Muscle layer of colon (tissue), 2 donors: Measurements from ENCODE around the gene MMP24.
"Not testable (repeated sequence)": the region's sequence is repeated elsewhere in the genome, so short reads cannot be mapped to it uniquely, and the experiment has no call there.

ENCODE experiments used
- H3K27ac ChIP-seq: one replicate; pipeline ENCODE4 v1.7.0; 2013; ENCODE audit warnings: low read depth, mild to moderate bottlenecking, low read length, moderate library complexity
- H3K27me3 ChIP-seq, 2 donors: one replicate each; pipeline ENCODE4 v1.7.0; 2013; ENCODE audit warnings: low read length in 2 of 2, mild to moderate bottlenecking in 2 of 2; ENCODE audit not compliant: insufficient read depth in 2 of 2, control insufficient read depth in 1 of 2
- H3K36me3 ChIP-seq: one replicate; pipeline ENCODE4 v1.7.0; 2013; ENCODE audit warnings: mild to moderate bottlenecking, low read length; ENCODE audit not compliant: insufficient read depth
- H3K4me1 ChIP-seq: one replicate; pipeline ENCODE4 v1.7.0; 2013; ENCODE audit warnings: mild to moderate bottlenecking, low read length; ENCODE audit not compliant: insufficient read depth
- H3K4me3 ChIP-seq, 2 donors: one replicate each; pipeline ENCODE4 v1.7.0; 2013; ENCODE audit warnings: low read length in 2 of 2, low read depth in 1 of 2, mild to moderate bottlenecking in 1 of 2, moderate library complexity in 1 of 2
- H3K9ac ChIP-seq: one replicate; pipeline ENCODE4 v1.7.0; 2013; ENCODE audit warnings: low read length
- H3K9me3 ChIP-seq: one replicate; pipeline ENCODE4 v1.7.0; 2013; ENCODE audit warnings: mild to moderate bottlenecking, low read length
- donor health status: abdominal sarcoma.
- donor health status: Adenocarcinoma of cecum.

Gene MMP24

DNA sequence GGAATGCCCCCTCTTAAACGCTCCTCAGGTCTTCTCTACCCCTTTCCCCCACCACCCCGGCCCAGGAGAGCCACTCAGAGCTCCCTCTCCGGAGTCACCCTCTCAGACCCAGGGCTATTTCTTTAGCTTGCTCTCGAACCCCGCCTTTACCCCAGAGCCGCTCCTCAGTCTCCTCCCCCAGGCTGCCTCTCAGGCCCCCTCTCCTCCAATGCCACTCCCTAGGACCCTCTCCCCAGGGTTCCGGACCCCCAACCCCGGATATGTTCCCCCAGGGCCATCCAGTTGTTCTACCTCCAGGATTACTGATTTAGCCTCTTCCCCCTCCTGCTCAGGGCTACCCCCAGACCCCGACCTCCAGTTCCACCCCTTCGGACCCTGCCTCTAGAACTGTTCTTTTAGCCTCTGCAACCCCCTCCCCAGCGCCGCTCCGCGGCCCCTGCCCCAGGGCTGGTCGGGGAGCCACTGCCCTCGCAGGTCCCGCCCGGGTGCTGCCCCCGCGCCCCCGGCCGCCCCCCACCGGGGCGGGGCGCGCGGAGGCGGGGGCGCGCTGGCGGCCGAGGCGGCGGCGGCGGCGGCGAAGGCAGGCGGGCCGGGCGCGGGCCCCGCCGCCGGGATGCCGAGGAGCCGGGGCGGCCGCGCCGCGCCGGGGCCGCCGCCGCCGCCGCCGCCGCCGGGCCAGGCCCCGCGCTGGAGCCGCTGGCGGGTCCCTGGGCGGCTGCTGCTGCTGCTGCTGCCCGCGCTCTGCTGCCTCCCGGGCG is at the start of gene MMP24:
Gene MMP24, plus strand, starts transcription at position 565 of the 758 bp plus-strand sequence. Its CDS starts 49 bp downstream, at position 614.
- H3K9ac ChIP-seq: no peak within 1 kb of the TSS
- peak within 1 kb of the TSS; percentile 32 to 38 for H3K4me3 ChIP-seq
- peaks cover 0 to 3% of the 10 kb centered on the region in 2 donors for H3K27me3 ChIP-seq
- H3K27ac ChIP-seq: no peak within 1 kb of the TSS
- H3K4me1 ChIP-seq: peaks cover 4% of the 10 kb centered on the region
- no peaks in the 10 kb centered on the region for H3K9me3 ChIP-seq
- H3K36me3 ChIP-seq: no peaks in the 10 kb centered on the region

GRCh38 chr20:35179292-35180212 is 46.9 kb upstream of the MMP24 start:
- Histone ChIP-seq H3K27ac (no peak overlapping the region), H3K4me3 (no peak overlapping the region)

GRCh38 chr20:35180266-35180665 is 46.2 kb upstream of the MMP24 start:
- Histone ChIP-seq H3K4me3 (no peak overlapping the region), H3K9me3 (no peaks in the 10 kb centered on the region), H3K9ac (no peak overlapping the region), H3K27ac (no peak overlapping the region), H3K4me1 (no peaks in the 10 kb centered on the region), H3K36me3 (peaks cover 5% of the 10 kb centered on the region), H3K27me3 (no peaks in the 10 kb centered on the region)

More at GRCh38 chr20:35179292-35180212, 46.9 kb upstream of the MMP24 start:
- peaks cover 5% of the 10 kb centered on the region for H3K36me3 ChIP-seq
- H3K9me3 ChIP-seq: no peaks in the 10 kb centered on the region
- no peaks in the 10 kb centered on the region for H3K27me3 ChIP-seq
- H3K9ac ChIP-seq: no peak overlapping the region
- H3K4me1 ChIP-seq: no peaks in the 10 kb centered on the region

DNA sequence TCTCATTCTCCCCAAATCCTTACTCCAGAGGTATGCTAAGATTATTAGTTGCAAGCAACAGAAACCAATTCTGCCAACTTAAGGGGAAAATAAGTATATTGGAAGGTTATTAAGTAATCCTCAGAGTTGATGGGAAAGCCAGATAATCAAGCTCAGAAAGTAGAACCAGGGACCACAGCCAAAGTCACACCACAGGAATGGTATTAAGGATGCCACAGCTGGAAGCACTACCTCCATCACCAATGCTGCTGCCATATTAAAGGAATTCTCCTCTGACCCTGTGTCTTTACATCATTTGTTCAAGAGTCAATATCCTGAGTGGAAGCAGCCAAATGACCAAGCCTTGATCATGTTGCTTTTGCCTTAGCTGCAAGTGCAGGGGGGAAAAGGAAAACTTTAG is 44.8 kb upstream of the MMP24 start:
- Histone ChIP-seq H3K4me1 (no peaks in the 10 kb centered on the region), H3K27me3 (no peaks in the 10 kb centered on the region), H3K9ac (no peak overlapping the region), H3K4me3 (no peak overlapping the region), H3K27ac (no peak overlapping the region), H3K9me3 (no peaks in the 10 kb centered on the region), H3K36me3 (no peaks in the 10 kb centered on the region)

DNA sequence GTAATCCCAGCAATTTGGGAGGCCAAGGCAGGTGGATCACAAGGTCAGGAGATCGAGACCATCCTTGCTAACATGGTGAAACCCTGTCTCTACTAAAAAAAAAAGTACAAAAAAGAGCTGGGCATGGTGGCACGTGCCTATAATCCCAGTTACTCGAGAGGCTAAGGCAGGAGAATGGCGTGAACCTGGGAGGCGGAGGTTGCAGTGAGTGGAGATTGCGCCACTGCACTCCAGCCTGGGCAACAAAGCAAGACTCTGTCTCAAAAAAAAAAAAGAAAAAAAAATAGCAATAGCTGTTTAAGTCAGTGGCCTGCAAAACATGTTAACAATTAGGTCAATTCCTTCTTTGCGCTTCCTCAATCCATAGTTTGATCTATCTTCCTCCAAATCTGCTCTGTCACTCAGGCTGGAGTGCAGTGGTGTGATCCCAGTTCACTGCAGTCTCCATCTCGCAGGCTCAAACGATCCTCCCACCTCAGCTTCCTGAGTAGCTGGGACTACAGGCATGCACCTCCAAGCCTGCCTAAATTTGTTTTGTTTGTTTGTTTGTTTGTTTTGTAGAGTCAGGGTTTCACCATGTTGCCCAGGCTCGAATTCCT is 39.7 kb upstream of the MMP24 start:
- H3K9ac ChIP-seq, H3K4me3 ChIP-seq, H3K27me3 ChIP-seq, H3K27ac ChIP-seq, H3K9me3 ChIP-seq, H3K36me3 ChIP-seq: not testable (repeated sequence)
- H3K4me1 ChIP-seq: peaks cover 12% of the 10 kb centered on the region

GRCh38 chr20:35187584-35188190 is 38.8 kb upstream of the MMP24 start:
- H3K27ac ChIP-seq: no peak overlapping the region
- H3K9me3 ChIP-seq: no peaks in the 10 kb centered on the region
- H3K27me3 ChIP-seq: no peaks in the 10 kb centered on the region
- no peak overlapping the region for H3K4me3 ChIP-seq
- no peak overlapping the region for H3K9ac ChIP-seq
- peaks cover 12% of the 10 kb centered on the region for H3K4me1 ChIP-seq
- H3K36me3 ChIP-seq: no peaks in the 10 kb centered on the region

DNA sequence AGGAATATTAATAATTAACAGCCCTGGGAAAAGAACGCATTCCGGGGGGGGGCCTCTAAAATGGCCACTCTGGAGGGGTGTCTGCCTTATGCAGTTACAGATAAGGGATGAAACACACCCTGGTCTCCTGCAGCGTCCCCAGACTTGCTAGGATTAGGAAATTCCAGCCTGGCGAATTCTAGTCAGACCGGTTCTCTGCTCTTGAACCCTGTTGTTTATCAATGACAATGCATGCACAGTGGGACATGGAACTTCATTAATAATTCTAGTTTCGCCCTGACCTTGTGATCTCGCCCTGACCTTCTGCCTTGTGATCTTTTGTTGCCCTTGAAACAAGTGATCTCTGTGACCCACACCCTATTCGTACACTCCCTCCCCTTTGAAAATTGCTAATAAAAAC is 37.3 kb upstream of the MMP24 start:
- H3K27ac ChIP-seq, H3K27me3 ChIP-seq: not testable (repeated sequence)

GRCh38 chr20:35190556-35190955 is 35.9 kb upstream of the MMP24 start:
- Histone ChIP-seq H3K27me3 (no peaks in the 10 kb centered on the region), H3K27ac (no peak overlapping the region), H3K9ac (no peak overlapping the region), H3K9me3 (no peaks in the 10 kb centered on the region), H3K4me3 (no peak overlapping the region), H3K36me3 (no peaks in the 10 kb centered on the region), H3K4me1 (peaks cover 12% of the 10 kb centered on the region)

More for the DNA sequence above, 37.3 kb upstream of the MMP24 start:
- H3K36me3 ChIP-seq, H3K9ac ChIP-seq, H3K4me3 ChIP-seq, H3K9me3 ChIP-seq: not testable (repeated sequence)
- H3K4me1 ChIP-seq: peaks cover 12% of the 10 kb centered on the region

GRCh38 chr20:35191419-35192117 is 34.9 kb upstream of the MMP24 start:
- no peaks in the 10 kb centered on the region for H3K36me3 ChIP-seq
- H3K9ac ChIP-seq: no peak overlapping the region
- H3K4me1 ChIP-seq: peaks cover 12% of the 10 kb centered on the region
- no peaks in the 10 kb centered on the region for H3K27me3 ChIP-seq
- no peak overlapping the region for H3K4me3 ChIP-seq
- H3K9me3 ChIP-seq: no peaks in the 10 kb centered on the region
- H3K27ac ChIP-seq: no peak overlapping the region

DNA sequence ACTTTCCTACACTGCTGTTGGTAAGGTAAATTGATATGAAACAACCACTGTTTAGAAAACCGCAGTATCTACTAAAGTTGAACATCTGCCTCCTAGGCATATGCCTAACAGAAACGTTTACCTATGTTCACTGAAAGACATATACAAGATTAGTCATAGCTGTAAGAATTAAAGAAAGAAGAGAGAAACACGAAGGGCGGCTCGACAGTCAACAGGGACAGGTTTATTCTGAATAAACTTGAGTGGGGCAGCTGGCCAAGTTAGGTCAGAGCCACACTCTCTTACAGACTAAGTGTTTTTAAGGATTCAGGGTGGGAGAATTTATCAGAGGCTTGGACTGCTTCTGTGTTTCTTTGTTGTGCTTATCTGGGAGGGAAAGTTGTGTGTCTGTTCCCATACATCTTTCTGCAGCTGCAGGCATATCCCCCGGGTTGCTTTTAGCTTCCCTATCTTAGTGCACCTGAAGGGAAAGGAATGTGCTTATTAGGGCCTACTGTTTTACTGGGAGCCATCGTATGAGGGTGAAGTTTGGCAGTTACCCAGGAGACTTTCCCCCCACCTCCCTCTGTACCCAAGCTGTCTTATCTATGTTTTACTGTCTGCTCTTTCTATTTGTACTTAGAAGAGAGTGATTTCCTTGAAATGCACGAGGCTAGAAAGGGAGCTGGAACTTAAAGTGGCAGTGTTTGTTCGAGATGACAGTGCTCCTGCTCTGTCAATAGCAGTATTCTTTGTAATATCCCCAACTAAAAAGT is 34.2 kb upstream of the MMP24 start:
- no peaks in the 10 kb centered on the region for H3K27me3 ChIP-seq
- H3K27ac ChIP-seq: no peak overlapping the region
- no peaks in the 10 kb centered on the region for H3K9me3 ChIP-seq
- no peaks in the 10 kb centered on the region for H3K36me3 ChIP-seq
- H3K4me1 ChIP-seq: peaks cover 12% of the 10 kb centered on the region
- no peak overlapping the region for H3K9ac ChIP-seq
- no peak overlapping the region for H3K4me3 ChIP-seq
